ENCODE measurements around the gene CAMTA1.

GRCh38 chr1:7375781-7376660 lies 590.8 kb downstream of the CAMTA1 start:
- TF ChIP-seq PATZ1 (CRISPR knock-in tag; IDR thresholded peaks at IDR 0.05; ENCODE audit: borderline replicate concordance) (no peak), ZFP30 (CRISPR knock-in tag; IDR thresholded peaks at IDR 0.05) (no peak)
